Measurements from ENCODE around the gene MARCHF2.
"Not testable (repeated sequence)": the region's sequence is repeated elsewhere in the genome, so short reads cannot be mapped to it uniquely, and the experiment has no call there.

DNA sequence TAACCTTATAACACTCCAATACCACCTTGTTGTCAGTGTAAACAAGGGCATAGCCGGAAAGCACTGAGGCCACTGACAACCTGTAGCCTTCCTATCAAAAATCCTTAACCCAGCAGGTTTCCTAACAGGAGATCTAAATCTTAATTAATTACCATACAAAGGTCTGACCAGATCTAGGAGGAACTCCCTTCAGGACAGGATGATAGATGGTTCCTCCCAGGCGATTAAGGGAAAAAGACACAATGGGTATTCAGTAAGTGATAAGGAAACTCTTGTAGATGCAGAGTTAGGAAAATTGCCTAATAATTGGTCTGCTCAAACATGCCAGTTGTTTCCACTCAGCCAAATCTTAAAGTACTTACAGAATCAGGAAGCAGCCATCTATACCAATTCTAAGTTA, 28.0 kb upstream of the MARCHF2 start:
- TF ChIP-seq ZNF362 (tag by site-specific recombination; IDR thresholded peaks at IDR 0.05); ZNF114 (tag by site-specific recombination; IDR thresholded peaks at IDR 0.05); PBX3 (CRISPR knock-in tag; IDR thresholded peaks at IDR 0.05); ZFP41 (tag by site-specific recombination; IDR thresholded peaks at IDR 0.05; ENCODE audit: borderline replicate concordance); ZNF223 (tag by site-specific recombination; IDR thresholded peaks at IDR 0.05): not testable (repeated sequence)
- TF ChIP-seq, protein P1, sequence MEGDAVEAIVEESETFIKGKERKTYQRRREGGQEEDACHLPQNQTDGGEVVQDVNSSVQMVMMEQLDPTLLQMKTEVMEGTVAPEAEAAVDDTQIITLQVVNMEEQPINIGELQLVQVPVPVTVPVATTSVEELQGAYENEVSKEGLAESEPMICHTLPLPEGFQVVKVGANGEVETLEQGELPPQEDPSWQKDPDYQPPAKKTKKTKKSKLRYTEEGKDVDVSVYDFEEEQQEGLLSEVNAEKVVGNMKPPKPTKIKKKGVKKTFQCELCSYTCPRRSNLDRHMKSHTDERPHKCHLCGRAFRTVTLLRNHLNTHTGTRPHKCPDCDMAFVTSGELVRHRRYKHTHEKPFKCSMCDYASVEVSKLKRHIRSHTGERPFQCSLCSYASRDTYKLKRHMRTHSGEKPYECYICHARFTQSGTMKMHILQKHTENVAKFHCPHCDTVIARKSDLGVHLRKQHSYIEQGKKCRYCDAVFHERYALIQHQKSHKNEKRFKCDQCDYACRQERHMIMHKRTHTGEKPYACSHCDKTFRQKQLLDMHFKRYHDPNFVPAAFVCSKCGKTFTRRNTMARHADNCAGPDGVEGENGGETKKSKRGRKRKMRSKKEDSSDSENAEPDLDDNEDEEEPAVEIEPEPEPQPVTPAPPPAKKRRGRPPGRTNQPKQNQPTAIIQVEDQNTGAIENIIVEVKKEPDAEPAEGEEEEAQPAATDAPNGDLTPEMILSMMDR (tag by site-specific recombination; IDR thresholded peaks at IDR 0.05): not testable (repeated sequence)
- TF ChIP-seq, protein P2, sequence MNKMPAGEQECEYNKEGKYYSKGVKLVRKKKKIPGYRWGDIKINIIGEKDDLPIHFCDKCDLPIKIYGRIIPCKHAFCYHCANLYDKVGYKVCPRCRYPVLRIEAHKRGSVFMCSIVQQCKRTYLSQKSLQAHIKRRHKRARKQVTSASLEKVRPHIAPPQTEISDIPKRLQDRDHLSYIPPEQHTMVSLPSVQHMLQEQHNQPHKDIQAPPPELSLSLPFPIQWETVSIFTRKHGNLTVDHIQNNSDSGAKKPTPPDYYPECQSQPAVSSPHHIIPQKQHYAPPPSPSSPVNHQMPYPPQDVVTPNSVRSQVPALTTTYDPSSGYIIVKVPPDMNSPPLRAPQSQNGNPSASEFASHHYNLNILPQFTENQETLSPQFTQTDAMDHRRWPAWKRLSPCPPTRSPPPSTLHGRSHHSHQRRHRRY (tag by site-specific recombination; IDR thresholded peaks at IDR 0.05): not testable (repeated sequence)
